Measurements from ENCODE around the gene DYNLT2.
"Not testable (repeated sequence)": the region's sequence is repeated elsewhere in the genome, so short reads cannot be mapped to it uniquely, and the experiment has no call there.

Gene DYNLT2

DNA sequence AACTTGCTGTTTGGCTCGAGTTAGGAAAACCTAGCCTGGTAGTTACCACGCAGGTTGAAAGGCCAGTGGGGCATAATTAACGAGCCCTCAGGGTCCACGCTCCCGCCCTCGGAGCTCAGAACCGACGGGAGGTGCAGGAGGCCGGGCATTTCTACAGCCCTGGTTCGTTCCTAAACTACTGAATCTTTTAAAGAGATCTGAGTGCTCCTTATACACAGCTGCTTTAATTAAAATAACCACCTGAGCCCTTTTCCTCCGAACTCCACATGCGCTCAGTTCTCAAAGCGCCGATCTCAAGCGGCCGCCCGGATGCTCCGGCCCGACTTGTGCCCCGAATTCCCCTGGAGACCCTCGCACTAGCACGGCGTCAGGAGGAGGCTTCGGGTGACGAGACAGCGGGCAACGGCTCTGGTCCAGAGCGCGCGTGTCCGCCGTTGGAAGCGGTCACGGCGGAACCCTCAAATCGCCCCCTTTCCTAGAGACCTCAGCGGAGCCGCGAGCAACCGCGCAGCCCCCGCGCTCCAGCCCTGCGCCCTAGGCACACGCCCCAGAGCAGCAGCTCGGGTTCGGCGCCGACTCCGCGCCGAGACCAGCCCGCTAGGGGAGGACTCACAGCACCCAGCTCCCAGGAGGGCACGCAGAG lies 49.9 kb downstream of the DYNLT2 start:
- no peak for DNase-seq (ENCODE audit: low spot score)

DNA sequence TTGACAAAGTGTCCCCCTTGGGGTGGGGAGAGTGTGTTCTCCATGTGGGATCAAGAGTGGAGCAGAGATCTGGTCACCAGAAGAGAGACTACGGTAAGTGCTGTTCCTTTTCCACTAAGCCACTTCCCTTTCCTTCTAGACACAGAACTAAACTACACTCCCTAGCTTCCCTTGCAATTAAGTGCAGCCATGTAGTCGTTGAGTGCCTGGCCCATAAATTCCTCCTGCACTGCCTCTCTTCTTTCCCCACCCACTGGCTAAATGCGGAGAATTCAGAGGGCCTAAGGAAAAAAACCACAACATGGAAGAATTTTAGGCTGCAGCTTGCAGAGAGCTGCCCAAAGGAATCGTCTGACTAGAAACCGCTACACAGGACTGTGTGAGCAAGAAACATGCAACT lies 51.1 kb downstream of the DYNLT2 start:
- no peak for DNase-seq (ENCODE audit: low spot score)

DNA sequence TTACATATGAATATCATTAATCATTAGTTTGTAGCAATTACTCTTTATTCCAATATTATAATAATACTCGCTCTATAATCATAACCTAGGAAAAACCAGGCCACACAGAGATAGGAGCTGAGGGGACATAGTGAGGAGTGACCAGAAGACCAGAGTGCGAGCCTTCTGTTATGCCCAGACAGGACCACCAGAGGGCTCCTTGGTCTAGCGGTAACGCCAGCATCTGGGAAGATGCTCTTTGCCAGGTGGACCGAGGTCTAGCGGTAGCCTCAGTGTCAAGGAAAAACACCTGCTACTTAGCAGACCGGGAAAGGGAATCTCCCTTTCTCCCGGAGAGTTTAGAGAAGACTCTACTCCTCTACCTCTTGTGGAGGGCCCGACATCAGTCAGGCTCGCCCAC lies 54.3 kb downstream of the DYNLT2 start:
- not testable (repeated sequence) for DNase-seq (ENCODE audit: low spot score)

DNA sequence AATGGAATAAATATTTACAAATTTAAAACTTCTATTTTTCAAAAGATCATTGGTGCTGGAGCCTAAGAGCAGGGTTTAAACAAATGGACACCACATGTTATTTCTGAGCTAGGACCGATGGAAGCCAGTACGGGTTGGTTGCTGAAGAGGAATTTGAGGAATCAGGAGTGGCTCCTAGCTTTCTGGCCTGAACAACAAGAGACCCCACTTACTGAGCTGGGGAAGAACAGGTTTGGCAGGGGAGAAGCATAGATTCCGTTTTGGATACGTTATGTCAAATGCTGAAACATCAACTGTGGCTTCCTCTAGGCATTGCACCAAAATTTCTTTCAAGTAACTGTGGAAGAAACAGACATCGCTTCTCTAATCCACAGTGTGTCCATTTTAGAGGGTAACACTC lies 56.2 kb downstream of the DYNLT2 start:
- DNase-seq (ENCODE audit: low spot score) = no peak

DNA sequence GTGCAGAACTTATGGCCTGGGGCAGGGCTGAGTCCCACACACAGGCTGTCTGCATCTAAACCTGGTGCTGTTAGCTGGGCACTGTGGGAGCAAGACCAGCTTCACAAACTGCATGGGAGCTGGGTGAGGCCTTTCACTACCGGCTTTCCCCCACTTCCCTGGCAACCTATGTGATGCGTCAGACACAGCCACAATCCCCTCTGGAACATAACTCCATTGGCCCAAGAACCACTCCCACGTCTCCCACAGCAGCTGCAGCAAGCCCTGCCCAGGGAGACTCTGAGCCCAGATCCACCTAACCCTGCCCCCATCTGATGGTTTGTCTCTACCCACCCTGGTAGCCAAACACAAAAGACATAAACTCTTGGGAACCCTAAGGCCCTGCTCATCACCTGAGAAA lies 58.9 kb downstream of the DYNLT2 start:
- DNase-seq (ENCODE audit: low spot score) = no peak

DNA sequence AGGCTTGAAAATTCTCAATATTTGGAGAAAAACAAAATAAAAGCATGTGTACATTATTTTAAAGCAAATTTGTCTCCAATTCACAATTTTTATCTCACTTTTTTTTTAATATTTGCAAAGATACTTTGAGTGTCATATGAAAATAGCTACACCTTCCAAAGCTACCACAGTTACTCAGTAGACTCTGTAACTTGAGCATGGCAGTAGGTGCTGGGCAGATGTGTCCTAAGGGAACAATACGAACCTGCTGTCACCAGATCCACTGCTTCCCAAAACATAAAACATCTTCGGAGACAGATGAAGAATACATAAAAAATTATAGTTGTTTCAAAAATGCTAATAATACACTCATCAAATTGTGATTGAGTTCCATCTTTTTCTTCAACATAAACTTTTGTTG lies 60.1 kb downstream of the DYNLT2 start:
- no peak for DNase-seq (ENCODE audit: low spot score)

Data from left forelimb (tissue), 1 donor.